GM12865 (cell line): ENCODE data around the gene REV3L.

Source experiments
- DNase-seq: peaks from one replicate; pipeline ENCODE4 v3.0.0; 2010; ENCODE audit warnings: low read depth
- H3K4me3 ChIP-seq: 2 replicates; pipeline ENCODE4 v1.5.1; 2011; ENCODE audit warnings: mild to moderate bottlenecking, low read depth, low read length, control low read depth
- TF ChIP-seq, protein P1 (sequence below): IDR thresholded peaks from 2 replicates; pipeline ENCODE4 v1.5.1; 2011; ENCODE audit warnings: low read length, control low read depth, low read depth, inconsistent platforms; ENCODE audit not compliant: insufficient read depth; ENCODE audit errors: missing control alignments

Gene REV3L

GRCh38 chr6:111474106-111474505, 8.9 kb downstream of the REV3L start:
- no peak overlapping the region for H3K4me3 ChIP-seq
- DNase-seq: no peak
- TF ChIP-seq, protein P1, sequence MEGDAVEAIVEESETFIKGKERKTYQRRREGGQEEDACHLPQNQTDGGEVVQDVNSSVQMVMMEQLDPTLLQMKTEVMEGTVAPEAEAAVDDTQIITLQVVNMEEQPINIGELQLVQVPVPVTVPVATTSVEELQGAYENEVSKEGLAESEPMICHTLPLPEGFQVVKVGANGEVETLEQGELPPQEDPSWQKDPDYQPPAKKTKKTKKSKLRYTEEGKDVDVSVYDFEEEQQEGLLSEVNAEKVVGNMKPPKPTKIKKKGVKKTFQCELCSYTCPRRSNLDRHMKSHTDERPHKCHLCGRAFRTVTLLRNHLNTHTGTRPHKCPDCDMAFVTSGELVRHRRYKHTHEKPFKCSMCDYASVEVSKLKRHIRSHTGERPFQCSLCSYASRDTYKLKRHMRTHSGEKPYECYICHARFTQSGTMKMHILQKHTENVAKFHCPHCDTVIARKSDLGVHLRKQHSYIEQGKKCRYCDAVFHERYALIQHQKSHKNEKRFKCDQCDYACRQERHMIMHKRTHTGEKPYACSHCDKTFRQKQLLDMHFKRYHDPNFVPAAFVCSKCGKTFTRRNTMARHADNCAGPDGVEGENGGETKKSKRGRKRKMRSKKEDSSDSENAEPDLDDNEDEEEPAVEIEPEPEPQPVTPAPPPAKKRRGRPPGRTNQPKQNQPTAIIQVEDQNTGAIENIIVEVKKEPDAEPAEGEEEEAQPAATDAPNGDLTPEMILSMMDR: no peak

DNA sequence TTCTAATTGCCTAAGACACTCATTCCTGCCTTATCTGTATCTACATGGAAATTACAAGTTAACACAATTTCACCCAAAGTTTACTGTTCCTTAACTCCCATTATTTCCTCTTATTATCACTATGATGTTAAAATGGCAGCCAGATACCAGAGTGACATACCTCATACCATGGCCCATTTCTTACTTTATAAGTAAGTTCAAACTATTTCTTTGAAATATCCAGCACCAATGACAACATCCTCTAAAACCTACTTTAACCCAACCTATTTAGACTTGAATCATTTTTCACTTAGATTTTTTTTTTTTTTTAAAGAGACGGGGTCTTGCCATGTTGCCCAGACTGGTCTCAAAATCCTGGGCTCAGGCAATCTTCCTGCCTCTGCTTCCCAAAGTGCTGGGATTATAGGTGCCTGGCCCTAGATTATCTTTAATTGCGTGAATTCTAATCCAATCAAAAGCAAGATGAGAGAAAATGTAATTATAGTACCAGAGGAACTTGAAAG, 10.0 kb downstream of the REV3L start:
- no peak overlapping the region for H3K4me3 ChIP-seq
- TF ChIP-seq, protein P1: no peak
- DNase-seq: no peak

GRCh38 chr6:111471958-111472357, 11.1 kb downstream of the REV3L start:
- DNase-seq: no peak
- TF ChIP-seq, protein P1: no peak
- no peak overlapping the region for H3K4me3 ChIP-seq

DNA sequence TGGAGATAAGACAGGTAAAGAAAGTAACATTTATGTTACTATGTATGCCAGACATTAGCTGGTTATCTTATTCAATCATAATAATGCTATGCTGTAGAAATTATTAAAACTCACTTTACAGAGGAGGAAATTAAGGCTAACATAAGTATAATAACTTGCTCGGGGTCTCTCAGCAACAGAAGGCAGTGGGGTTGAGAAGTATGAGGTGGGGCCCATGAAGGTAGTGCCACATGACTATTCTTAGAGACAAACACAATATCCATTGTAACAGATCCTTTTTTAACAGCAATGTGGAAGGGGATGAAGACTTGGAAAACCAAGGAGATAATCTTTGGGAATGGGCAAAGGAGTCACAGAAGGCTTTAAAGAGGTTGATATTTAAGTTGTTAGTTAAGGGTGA, 11.5 kb downstream of the REV3L start:
- no peak overlapping the region for H3K4me3 ChIP-seq
- TF ChIP-seq, protein P1: no peak

GRCh38 chr6:111470991-111471390, 12.0 kb downstream of the REV3L start:
- DNase-seq: no peak
- TF ChIP-seq, protein P1: no peak
- H3K4me3 ChIP-seq: no peak overlapping the region

More for the DNA sequence above, 11.5 kb downstream of the REV3L start:
- no peak for DNase-seq

DNA sequence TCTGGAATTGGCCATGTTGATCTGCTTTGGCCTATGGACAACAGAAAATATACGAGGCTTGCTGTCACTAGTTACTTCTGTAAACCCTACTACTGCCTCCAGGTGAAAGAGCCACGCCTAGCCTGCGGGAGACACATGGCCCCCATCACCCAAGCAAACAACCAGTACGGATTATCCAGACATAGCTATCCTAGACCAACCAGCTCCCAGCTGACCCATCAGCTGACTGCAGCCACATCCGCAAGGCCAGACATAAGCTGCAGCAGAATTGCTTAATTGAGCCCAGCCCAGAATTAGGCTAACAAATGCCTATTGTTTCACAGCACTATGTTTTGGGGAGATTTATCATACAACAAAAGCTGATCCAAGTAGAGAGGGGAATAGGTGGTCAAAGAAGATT, 13.5 kb downstream of the REV3L start:
- no peak overlapping the region for H3K4me3 ChIP-seq
- TF ChIP-seq, protein P1: no peak
- DNase-seq: no peak

DNA sequence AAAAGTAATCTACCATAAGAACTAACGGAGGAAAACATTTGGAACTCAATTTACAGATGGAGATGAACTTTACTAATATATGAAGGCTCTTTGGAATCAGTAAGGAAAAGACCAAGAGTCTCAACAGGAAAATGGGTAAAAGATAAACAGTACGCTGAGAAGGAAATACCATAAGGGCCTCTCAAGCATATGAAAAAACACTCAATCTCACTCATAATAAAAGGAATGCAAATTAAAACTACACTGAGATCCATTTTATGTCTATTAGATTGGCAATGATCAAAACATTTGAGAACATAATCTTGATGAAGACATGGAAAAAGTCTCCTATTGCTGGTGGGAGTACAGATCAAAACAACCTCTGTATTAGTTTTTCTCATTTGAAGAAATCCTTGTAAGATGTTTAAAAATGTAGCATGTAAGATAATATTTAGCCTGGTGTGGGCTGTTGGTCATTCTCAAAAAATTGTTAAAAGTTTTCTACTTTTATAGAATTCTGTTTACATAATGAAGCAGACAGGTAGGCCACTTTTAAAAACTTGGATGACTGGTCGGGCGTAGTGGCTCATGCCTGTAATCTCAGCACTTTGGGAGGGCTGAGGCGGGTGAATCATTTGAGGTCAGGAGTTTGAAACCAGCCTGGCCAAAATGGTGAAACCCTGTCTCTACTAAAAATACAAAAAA, 14.5 kb downstream of the REV3L start:
- DNase-seq: no peak
- no peak overlapping the region for H3K4me3 ChIP-seq
- TF ChIP-seq, protein P1: no peak
